NCI-H774 (cell line): ENCODE results near the gene H1-8.
"Not testable (repeated sequence)": the region's sequence is repeated elsewhere in the genome, so short reads cannot be mapped to it uniquely, and the experiment has no call there.

Experiments
- DNase-seq: peaks from one replicate; lab custom pipeline; 2025; lab: John Stamatoyannopoulos, UW

H1-8 gene

DNA sequence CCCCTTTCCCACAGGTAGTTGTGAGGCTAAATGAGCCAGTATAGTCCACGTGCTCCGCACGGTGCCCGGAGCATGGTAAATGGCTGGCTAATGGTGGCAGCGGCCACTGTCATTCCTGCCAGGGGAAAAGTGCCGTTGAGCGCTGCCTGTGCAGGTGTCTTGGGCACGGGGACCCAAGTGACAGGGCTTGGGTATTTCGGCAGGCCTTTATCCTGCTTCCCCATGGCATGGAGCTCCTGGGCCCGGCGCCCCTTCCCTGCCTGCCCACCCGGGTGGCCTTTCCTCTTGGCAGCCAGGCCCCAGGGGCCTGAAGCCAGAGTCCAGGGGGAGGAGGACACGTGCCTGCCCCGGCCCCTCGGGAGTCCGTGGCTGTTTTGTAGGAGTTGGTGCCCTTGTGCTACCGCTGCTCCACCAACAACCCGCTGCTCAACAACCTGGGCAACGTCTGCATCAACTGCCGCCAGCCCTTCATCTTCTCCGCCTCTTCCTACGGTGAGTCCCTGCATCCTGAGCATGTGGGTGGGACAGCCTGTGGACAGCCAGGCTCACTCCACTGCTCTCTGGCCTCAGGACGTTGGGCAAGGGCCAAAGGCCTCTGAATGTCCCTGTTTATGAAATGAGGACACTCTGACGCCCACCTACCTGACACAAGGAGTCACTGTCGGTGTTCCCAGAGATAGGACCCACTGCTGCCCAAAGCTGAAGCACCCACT is 27.7 kb upstream of the H1-8 start:
- not testable (repeated sequence) for DNase-seq

- DNase-seq = not testable (repeated sequence)
Observed at GRCh38 chr3:129515821-129516432, 27.0 kb upstream of the H1-8 start.

DNA sequence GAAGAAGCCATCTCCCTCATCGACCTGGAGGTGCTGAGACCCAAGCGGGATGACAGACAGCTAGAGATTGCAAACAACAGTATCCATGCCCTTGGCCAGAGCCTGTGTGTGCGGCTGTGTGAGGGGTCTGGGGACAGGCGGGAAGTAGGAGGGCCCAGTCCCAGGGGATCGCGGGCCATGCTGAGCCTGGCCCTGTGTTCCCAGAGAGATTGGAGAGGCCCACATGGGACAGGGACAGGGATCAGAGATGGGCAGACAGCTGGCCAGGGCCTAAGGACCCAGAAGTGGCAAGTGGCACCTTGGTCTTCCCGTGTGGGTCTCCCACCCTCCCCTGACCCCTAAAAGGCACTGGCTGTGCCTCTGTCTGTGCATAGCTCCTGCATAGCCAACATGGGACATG is 25.5 kb upstream of the H1-8 start:
- no peak for DNase-seq

DNA sequence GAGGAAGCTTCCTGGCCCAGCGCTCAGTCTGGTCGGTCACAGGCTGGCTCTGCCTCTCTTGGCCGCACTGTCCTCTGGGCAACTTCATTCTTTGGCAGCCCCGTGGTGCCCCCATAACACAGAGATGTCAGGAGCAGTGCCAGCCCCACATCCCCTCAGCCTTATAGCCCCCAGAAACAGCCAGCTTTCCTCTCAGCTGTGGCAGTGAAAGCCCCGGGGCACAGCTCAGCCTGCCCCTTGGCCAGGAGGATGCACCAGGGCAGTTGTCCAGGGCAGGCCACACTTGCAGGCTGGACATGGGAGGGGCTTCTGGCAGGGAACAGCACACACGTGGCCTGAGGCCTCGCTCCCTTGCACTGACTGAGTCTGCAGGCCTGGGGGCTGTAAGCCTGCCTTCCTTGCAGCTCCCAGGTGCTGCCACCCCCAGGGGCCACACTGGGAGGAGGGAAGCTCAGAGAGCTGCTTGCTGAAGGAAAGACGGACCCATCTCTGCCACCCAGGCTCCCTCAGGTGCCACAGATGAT is 24.9 kb upstream of the H1-8 start:
- DNase-seq = no peak

GRCh38 chr3:129518581-129518980 is 24.4 kb upstream of the H1-8 start:
- DNase-seq = no peak

- DNase-seq = no peak
Observed at GRCh38 chr3:129519449-129519848, 23.5 kb upstream of the H1-8 start.

DNA sequence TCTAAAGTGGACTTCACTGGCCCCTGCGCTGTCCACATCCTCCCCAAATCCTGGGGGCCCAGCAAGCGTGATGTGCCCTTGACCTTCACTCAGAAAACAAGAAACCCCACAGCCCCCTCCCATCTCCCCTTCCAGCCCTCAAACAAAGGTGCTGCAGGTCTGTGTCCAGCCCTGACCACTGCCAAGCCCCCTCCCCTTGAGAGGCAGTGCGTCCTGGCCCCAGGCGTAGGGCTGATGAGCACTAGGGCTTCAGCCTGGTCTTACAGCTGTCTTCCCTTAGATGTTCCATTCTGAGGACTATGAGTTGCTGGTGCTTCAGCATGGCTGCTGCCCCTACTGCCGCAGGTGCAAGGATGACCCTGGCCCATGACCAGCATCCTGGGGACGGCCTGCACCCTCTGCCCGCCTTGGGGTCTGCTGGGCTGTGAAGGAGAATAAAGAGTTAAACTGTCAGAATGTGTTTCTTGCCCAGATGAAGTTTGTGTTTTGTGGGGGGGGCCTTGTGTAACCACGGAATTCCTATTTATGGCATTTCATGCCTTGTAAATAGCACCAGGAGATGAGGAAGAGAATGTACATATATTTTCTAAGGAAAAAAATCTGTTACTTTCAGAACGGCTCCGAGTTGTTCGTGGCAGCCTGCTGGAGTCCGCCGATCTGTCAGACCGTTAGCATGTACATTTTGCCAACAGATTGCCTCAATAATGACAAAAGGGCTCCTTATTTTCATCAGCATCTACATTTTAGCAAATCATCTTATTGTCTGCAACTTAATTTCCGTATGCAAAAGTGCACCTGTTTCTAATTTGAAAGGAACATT is 22.9 kb upstream of the H1-8 start:
- no peak for DNase-seq

GRCh38 chr3:129520960-129521359 is 22.0 kb upstream of the H1-8 start:
- no peak for DNase-seq

GRCh38 chr3:129521611-129522010 is 21.4 kb upstream of the H1-8 start:
- no peak for DNase-seq

DNA sequence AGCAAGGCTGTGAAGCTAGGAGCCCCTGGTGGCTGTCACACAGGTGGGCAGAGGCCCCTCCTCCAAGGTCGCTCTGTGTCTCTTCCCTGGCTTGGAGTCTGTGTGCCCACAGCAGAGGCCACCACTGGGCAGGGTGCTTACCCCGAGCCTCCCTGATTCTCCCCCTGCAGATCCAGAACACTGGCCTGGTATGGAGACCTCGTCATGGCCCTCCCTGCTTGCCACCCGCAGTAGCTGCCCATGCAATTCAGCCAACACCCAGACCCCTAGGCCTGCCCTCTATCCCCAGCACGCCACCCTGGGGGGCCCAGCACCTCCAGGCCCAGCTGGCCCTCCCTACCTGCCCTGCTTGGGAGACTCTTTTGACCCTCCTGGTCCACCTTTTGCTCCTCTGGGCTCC is 20.0 kb upstream of the H1-8 start:
- no peak for DNase-seq

DNA sequence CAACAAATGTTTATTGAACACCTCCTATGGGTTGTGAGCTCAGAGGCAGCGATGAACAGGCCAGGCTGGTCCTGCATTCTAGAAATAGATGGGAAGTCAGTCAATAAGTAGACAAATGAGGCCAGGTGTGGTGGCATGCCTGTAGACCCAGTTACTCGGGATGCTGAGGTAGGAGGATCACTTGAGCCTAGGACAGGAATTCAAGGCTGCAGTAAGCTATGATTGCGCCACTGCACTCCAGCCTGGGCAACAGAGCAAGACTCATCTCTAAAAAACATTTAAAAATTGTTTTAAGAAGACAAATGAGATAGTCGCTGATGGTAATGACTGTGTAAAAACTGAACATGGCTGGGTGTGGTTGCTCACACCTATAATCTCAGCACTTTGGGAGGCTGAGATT is 18.9 kb upstream of the H1-8 start:
- no peak for DNase-seq

DNA sequence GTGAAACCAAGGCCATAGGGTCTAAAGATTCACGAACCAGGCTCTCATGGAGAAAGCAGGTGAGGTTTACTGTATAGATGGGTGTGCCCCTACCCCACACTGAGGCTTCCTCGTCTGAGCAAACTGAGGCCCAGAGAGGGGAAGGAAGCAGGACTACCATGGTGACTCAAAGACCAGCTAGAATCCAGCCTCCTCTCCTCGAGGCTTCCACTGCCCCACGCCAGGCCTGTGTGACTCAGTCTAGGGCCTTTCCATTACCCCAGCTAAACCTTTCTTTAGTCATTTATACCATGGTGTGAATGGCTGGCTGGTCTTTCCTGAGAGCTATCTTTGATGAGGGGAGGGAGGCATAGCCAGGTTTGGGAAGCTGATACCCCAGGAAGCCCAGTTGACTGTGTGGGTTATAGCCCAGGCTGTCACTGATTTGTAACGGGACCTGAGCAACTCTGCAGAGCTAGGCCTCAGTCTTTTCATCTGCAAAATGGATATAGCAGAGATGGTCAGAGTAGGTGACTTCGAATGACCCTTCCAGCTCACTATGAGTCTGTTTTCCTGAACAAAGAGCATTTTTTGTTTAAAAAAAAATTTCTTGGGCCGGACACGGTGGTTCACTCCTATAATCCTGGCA is 17.5 kb upstream of the H1-8 start:
- DNase-seq = no peak

- no peak for DNase-seq
Observed at GRCh38 chr3:129526121-129526900, 16.7 kb upstream of the H1-8 start.

GRCh38 chr3:129527262-129527661 is 15.7 kb upstream of the H1-8 start:
- no peak for DNase-seq

DNA sequence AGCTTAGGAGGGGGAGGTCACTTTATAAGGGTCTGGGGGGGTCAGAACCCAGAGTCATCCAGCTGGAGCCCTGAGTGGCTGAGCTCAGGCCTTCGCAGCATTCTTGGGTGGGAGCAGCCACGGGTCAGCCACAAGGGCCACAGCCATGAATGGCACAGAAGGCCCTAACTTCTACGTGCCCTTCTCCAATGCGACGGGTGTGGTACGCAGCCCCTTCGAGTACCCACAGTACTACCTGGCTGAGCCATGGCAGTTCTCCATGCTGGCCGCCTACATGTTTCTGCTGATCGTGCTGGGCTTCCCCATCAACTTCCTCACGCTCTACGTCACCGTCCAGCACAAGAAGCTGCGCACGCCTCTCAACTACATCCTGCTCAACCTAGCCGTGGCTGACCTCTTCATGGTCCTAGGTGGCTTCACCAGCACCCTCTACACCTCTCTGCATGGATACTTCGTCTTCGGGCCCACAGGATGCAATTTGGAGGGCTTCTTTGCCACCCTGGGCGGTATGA is 14.3 kb upstream of the H1-8 start, which contains the start of gene RHO:
Gene RHO (plus strand): TSS at position 51 of the 512 bp plus-strand sequence. CDS start 95 bp downstream, at position 146.
- no peak for DNase-seq

GRCh38 chr3:129529436-129530210 is 13.4 kb upstream of the H1-8 start:
- no peak for DNase-seq

DNA sequence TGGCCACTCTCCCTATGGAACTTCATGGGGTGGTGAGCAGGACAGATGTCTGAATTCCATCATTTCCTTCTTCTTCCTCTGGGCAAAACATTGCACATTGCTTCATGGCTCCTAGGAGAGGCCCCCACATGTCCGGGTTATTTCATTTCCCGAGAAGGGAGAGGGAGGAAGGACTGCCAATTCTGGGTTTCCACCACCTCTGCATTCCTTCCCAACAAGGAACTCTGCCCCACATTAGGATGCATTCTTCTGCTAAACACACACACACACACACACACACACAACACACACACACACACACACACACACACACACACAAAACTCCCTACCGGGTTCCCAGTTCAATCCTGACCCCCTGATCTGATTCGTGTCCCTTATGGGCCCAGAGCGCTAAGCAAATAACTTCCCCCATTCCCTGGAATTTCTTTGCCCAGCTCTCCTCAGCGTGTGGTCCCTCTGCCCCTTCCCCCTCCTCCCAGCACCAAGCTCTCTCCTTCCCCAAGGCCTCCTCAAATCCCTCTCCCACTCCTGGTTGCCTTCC is 12.7 kb upstream of the H1-8 start:
- DNase-seq = no peak

DNA sequence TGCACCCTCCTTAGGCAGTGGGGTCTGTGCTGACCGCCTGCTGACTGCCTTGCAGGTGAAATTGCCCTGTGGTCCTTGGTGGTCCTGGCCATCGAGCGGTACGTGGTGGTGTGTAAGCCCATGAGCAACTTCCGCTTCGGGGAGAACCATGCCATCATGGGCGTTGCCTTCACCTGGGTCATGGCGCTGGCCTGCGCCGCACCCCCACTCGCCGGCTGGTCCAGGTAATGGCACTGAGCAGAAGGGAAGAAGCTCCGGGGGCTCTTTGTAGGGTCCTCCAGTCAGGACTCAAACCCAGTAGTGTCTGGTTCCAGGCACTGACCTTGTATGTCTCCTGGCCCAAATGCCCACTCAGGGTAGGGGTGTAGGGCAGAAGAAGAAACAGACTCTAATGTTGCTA is 12.2 kb upstream of the H1-8 start:
- no peak for DNase-seq

DNA sequence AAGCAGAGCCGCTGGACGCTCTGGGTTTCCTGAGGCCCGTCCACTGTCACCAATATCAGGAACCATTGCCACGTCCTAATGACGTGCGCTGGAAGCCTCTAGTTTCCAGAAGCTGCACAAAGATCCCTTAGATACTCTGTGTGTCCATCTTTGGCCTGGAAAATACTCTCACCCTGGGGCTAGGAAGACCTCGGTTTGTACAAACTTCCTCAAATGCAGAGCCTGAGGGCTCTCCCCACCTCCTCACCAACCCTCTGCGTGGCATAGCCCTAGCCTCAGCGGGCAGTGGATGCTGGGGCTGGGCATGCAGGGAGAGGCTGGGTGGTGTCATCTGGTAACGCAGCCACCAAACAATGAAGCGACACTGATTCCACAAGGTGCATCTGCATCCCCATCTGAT is 11.3 kb upstream of the H1-8 start:
- no peak for DNase-seq

DNA sequence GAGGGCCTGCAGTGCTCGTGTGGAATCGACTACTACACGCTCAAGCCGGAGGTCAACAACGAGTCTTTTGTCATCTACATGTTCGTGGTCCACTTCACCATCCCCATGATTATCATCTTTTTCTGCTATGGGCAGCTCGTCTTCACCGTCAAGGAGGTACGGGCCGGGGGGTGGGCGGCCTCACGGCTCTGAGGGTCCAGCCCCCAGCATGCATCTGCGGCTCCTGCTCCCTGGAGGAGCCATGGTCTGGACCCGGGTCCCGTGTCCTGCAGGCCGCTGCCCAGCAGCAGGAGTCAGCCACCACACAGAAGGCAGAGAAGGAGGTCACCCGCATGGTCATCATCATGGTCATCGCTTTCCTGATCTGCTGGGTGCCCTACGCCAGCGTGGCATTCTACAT is 10.7 kb upstream of the H1-8 start:
- DNase-seq = no peak
